Activated CD4-positive, alpha-beta T cell treated with anti-CD3 and anti-CD28 coated beads, Interleukin-2, amount 10 ng/mL, durations not matched to agents 24 days and 14 days (primary cell): Measurements from ENCODE around the gene KRTAP6-1. TPM values are rescaled to one million over a fixed set of nuclear protein-coding genes. Genes with fewer than 3 reads are reported as not detected.

Experiments
- DNase-seq: peaks from one replicate; pipeline ENCODE4 v3.0.0; 2022
- H3K27ac Mint-ChIP-seq: one replicate; pipeline ENCODE4 v1.8.0; 2022; ENCODE audit warnings: mild to moderate bottlenecking, mixed read lengths
- H3K27me3 Mint-ChIP-seq: one replicate; pipeline ENCODE4 v1.8.0; 2022; ENCODE audit warnings: mixed read lengths
- H3K36me3 Mint-ChIP-seq: one replicate; pipeline ENCODE4 v1.8.0; 2022; ENCODE audit warnings: low read depth, mild to moderate bottlenecking, mixed read lengths
- H3K4me1 Mint-ChIP-seq: one replicate; pipeline ENCODE4 v1.8.0; 2021; ENCODE audit warnings: mixed read lengths
- H3K4me3 Mint-ChIP-seq: one replicate; pipeline ENCODE4 v1.8.0; 2022; ENCODE audit warnings: mild to moderate bottlenecking, moderate library complexity, mixed read lengths
- H3K9me3 Mint-ChIP-seq: one replicate; pipeline ENCODE4 v1.8.0; 2021; ENCODE audit warnings: mixed read lengths
- intact Hi-C: fragments of 100-400 bp; cut with micrococcal nuclease; formaldehyde crosslinking; loops from one replicate; pipeline ENCODE4 v1.15.1; 2023
- total RNA-seq: library from RNA; stranded (reverse); gene quantifications from 2 replicates; pipeline ENCODE4 v1.2.3, GENCODE V29; 2022

The KRTAP6-1 gene
- total RNA-seq, 1 donor from 2014 or later, result not detected

- H3K4me1 Mint-ChIP-seq, result no peaks in the 10 kb centered on the region
- H3K27me3 Mint-ChIP-seq, result no peaks in the 10 kb centered on the region
- DNase-seq, result no peak
- H3K27ac Mint-ChIP-seq, result no peak overlapping the region
- H3K9me3 Mint-ChIP-seq, result no peaks in the 10 kb centered on the region
- H3K36me3 Mint-ChIP-seq, result no peaks in the 10 kb centered on the region
- intact Hi-C loops, result no loop called here
- H3K4me3 Mint-ChIP-seq, result no peak overlapping the region
Observed at GRCh38 chr21:30612132-30612531, 1.6 kb downstream of the KRTAP6-1 start.

GRCh38 chr21:30605968-30606367, 7.8 kb downstream of the KRTAP6-1 start:
- intact Hi-C loops, result no loop called here
- H3K27ac Mint-ChIP-seq, result no peak overlapping the region
- no peaks in the 10 kb centered on the region for H3K27me3 Mint-ChIP-seq
- peaks cover 9% of the 10 kb centered on the region for H3K9me3 Mint-ChIP-seq
- no peak overlapping the region for H3K4me3 Mint-ChIP-seq
- no peak for DNase-seq
- H3K36me3 Mint-ChIP-seq, result no peaks in the 10 kb centered on the region
- no peaks in the 10 kb centered on the region for H3K4me1 Mint-ChIP-seq

- Mint-ChIP-seq H3K9me3 (peaks cover 9% of the 10 kb centered on the region), H3K4me1 (no peaks in the 10 kb centered on the region), H3K27ac (no peak within 1 kb of the TSS), H3K4me3 (no peak within 1 kb of the TSS), H3K27me3 (no peaks in the 10 kb centered on the region), H3K36me3 (no peaks in the 10 kb centered on the region)
- DNase-seq, result no peak
- intact Hi-C loops, result no loop called here
Observed at GRCh38 chr21:30600787-30601186, 12.9 kb downstream of the KRTAP6-1 start, which contains the start of gene KRTAP22-1. Gene KRTAP22-1, plus strand, starts transcription at chr21:30601087.

GRCh38 chr21:30598802-30599201, 14.9 kb downstream of the KRTAP6-1 start, which contains the start of gene KRTAP6-2:
Gene KRTAP6-2, minus strand, starts transcription at chr21:30598902. Its CDS starts 28 bp downstream, at chr21:30598874.
- intact Hi-C loops, result no loop called here
- no peaks in the 10 kb centered on the region for H3K4me1 Mint-ChIP-seq
- H3K36me3 Mint-ChIP-seq, result no peaks in the 10 kb centered on the region
- no peak within 1 kb of the TSS for H3K27ac Mint-ChIP-seq
- H3K27me3 Mint-ChIP-seq, result no peaks in the 10 kb centered on the region
- H3K4me3 Mint-ChIP-seq, result no peak within 1 kb of the TSS
- peaks cover 9% of the 10 kb centered on the region for H3K9me3 Mint-ChIP-seq
- DNase-seq, result no peak

DNA sequence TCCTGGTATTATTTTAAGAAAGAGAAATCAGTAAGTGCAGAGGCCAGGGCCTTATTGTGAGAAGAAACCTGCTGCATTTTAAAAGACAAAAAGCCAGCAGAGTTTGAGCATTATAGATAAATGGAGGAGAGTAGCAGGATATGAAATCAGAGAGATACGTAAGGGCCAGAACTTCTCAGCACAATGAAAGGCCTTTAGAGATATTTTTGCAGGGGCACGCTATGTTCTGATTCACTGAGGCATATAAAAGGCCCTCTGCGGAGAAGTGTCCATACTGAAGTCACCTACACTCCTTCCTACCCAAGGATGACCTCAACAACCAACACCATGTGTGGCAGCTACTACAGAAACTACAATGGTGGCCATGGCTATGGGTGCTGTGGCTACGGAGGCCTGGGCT, 21.6 kb downstream of the KRTAP6-1 start, which contains the start of gene KRTAP6-3:
Gene KRTAP6-3, plus strand, starts transcription at position 301 of the 400 bp plus-strand sequence. Its CDS starts 6 bp downstream, at position 307.
- H3K4me3 Mint-ChIP-seq, result no peak within 1 kb of the TSS
- H3K27ac Mint-ChIP-seq, result no peak within 1 kb of the TSS
- H3K4me1 Mint-ChIP-seq, result no peaks in the 10 kb centered on the region

GRCh38 chr21:30590297-30590696, 23.4 kb downstream of the KRTAP6-1 start, which contains the start of gene KRTAP22-2:
Gene KRTAP22-2, minus strand, starts transcription at chr21:30590397.
- Mint-ChIP-seq H3K4me3 (no peak within 1 kb of the TSS), H3K36me3 (no peaks in the 10 kb centered on the region), H3K27ac (no peak within 1 kb of the TSS), H3K27me3 (no peaks in the 10 kb centered on the region), H3K9me3 (no peaks in the 10 kb centered on the region), H3K4me1 (no peaks in the 10 kb centered on the region)
- intact Hi-C loops, result no loop called here
- DNase-seq, result no peak

More for the DNA sequence above, 21.6 kb downstream of the KRTAP6-1 start, which contains the start of gene KRTAP6-3:
- H3K36me3 Mint-ChIP-seq, result no peaks in the 10 kb centered on the region
- intact Hi-C loops, result no loop called here
- H3K27me3 Mint-ChIP-seq, result no peaks in the 10 kb centered on the region
- no peak for DNase-seq
- no peaks in the 10 kb centered on the region for H3K9me3 Mint-ChIP-seq

- no peaks in the 10 kb centered on the region for H3K27me3 Mint-ChIP-seq
- DNase-seq, result no peak
- intact Hi-C loops, result no loop called here
- no peak overlapping the region for H3K27ac Mint-ChIP-seq
- H3K9me3 Mint-ChIP-seq, result no peaks in the 10 kb centered on the region
- H3K4me1 Mint-ChIP-seq, result no peaks in the 10 kb centered on the region
- H3K4me3 Mint-ChIP-seq, result no peak overlapping the region
- H3K36me3 Mint-ChIP-seq, result no peaks in the 10 kb centered on the region
Observed at GRCh38 chr21:30582870-30583269, 30.9 kb downstream of the KRTAP6-1 start.

DNA sequence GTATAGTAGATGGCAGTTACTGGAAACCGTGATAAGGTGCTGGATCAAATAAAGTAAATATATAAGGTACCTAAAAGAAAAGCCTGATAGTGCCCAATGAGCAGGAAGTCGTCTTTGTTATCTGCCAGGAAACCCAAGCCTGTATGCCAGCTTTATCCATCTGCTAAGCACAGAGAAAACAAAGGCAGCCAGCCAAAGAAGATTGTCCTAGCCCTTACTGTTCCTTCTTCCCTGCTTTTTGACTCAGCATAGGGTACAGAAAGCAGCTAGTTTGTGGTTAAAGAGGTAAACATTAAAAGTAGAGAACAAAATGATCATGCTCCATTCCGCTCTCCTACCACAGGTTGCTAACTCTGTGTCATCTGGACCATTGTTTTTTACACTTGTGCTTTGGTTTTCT, 33.6 kb downstream of the KRTAP6-1 start:
- H3K27ac Mint-ChIP-seq, result no peak overlapping the region
- DNase-seq, result no peak
- H3K4me3 Mint-ChIP-seq, result no peak overlapping the region
- H3K4me1 Mint-ChIP-seq, result no peaks in the 10 kb centered on the region
- no peaks in the 10 kb centered on the region for H3K9me3 Mint-ChIP-seq
- H3K36me3 Mint-ChIP-seq, result no peaks in the 10 kb centered on the region
- intact Hi-C loops, result no loop called here
- H3K27me3 Mint-ChIP-seq, result no peaks in the 10 kb centered on the region

- Mint-ChIP-seq H3K27ac (no peak overlapping the region), H3K36me3 (no peaks in the 10 kb centered on the region), H3K4me3 (no peak overlapping the region), H3K27me3 (no peaks in the 10 kb centered on the region), H3K4me1 (no peaks in the 10 kb centered on the region), H3K9me3 (no peaks in the 10 kb centered on the region)
- intact Hi-C loops, result no loop called here
- no peak for DNase-seq
Observed at GRCh38 chr21:30579346-30579745, 34.4 kb downstream of the KRTAP6-1 start.

- Mint-ChIP-seq H3K27ac (no peak overlapping the region), H3K4me3 (no peak overlapping the region), H3K4me1 (no peaks in the 10 kb centered on the region), H3K27me3 (no peaks in the 10 kb centered on the region), H3K36me3 (no peaks in the 10 kb centered on the region), H3K9me3 (no peaks in the 10 kb centered on the region)
- no peak for DNase-seq
- intact Hi-C loops, result no loop called here
Observed at GRCh38 chr21:30577766-30578165, 36.0 kb downstream of the KRTAP6-1 start.

DNA sequence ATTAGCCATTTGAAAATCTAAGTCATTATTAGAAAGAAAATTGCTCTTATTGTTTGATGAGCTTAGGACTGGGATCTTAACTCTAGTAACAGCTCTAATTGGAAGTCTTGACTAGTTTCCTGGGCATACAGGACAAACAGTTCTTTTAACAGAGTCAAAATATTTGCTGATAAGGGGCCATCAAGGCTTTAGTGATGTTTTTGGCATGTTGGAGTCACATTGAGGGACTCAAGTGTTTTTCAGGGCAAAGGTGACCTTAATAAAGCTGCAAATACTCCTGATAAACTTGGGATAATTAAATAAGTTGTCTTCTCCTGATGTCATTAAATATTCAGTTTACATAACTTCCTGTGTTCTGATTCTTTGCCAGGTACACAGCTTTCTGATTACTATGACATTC, 46.1 kb downstream of the KRTAP6-1 start:
- Mint-ChIP-seq H3K4me1 (no peaks in the 10 kb centered on the region), H3K27ac (no peak overlapping the region), H3K4me3 (no peak overlapping the region), H3K36me3 (no peaks in the 10 kb centered on the region), H3K27me3 (no peaks in the 10 kb centered on the region), H3K9me3 (peaks cover 3% of the 10 kb centered on the region)
- no peak for DNase-seq
- intact Hi-C loops, result no loop called here

- Mint-ChIP-seq H3K4me1 (no peaks in the 10 kb centered on the region), H3K27ac (no peak overlapping the region), H3K27me3 (no peaks in the 10 kb centered on the region), H3K4me3 (no peak overlapping the region), H3K36me3 (no peaks in the 10 kb centered on the region), H3K9me3 (no peaks in the 10 kb centered on the region)
- DNase-seq, result no peak
- intact Hi-C loops, result no loop called here
Observed at GRCh38 chr21:30563630-30564029, 50.1 kb downstream of the KRTAP6-1 start.

Other genes starting within 250 kb of the KRTAP6-1 start
- gene KRTAP13-2, start 241.7 kb downstream of the KRTAP6-1 start, total RNA-seq, result not detected in 2 replicates
- gene KRTAP13-1, start 217.9 kb downstream of the KRTAP6-1 start, total RNA-seq, result not detected in 2 replicates
- gene KRTAP13-3, start 188.0 kb downstream of the KRTAP6-1 start, total RNA-seq, result not detected in 2 replicates
- not detected in 2 replicates for gene KRTAP13-4, start 183.7 kb downstream of the KRTAP6-1 start, total RNA-seq
- not detected in 2 replicates for gene KRTAP15-1, start 173.7 kb downstream of the KRTAP6-1 start, total RNA-seq
- gene KRTAP19-1, start 133.6 kb downstream of the KRTAP6-1 start, total RNA-seq, result not detected in 2 replicates
- not detected in 2 replicates for gene KRTAP19-2, start 126.5 kb downstream of the KRTAP6-1 start, total RNA-seq
- not detected in 2 replicates for gene KRTAP19-3, start 121.9 kb downstream of the KRTAP6-1 start, total RNA-seq
- gene KRTAP19-4, start 116.8 kb downstream of the KRTAP6-1 start, total RNA-seq, result not detected in 2 replicates
- not detected in 2 replicates for gene KRTAP19-5, start 111.8 kb downstream of the KRTAP6-1 start, total RNA-seq
- not detected in 2 replicates for gene KRTAP19-6, start 72.1 kb downstream of the KRTAP6-1 start, total RNA-seq
- gene KRTAP19-7, start 52.6 kb downstream of the KRTAP6-1 start, total RNA-seq, result not detected in 2 replicates
- not detected in 2 replicates for gene KRTAP22-2, start 23.5 kb downstream of the KRTAP6-1 start, total RNA-seq
- not detected in 2 replicates for gene KRTAP6-3, start 21.5 kb downstream of the KRTAP6-1 start, total RNA-seq
- not detected in 2 replicates for gene KRTAP6-2, start 15.0 kb downstream of the KRTAP6-1 start, total RNA-seq
- not detected in 2 replicates for gene KRTAP22-1, start 12.8 kb downstream of the KRTAP6-1 start, total RNA-seq
- not detected in 2 replicates for gene KRTAP20-1, start 2.5 kb upstream of the KRTAP6-1 start, total RNA-seq
- not detected in 2 replicates for gene KRTAP20-4, start 6.7 kb upstream of the KRTAP6-1 start, total RNA-seq
- not detected in 2 replicates for gene KRTAP20-2, start 21.3 kb upstream of the KRTAP6-1 start, total RNA-seq
- gene KRTAP20-3, start 28.9 kb upstream of the KRTAP6-1 start, total RNA-seq, result not detected in 2 replicates
- gene KRTAP21-3, start 104.8 kb upstream of the KRTAP6-1 start, total RNA-seq, result not detected in 2 replicates
- not detected in 2 replicates for gene KRTAP21-2, start 133.3 kb upstream of the KRTAP6-1 start, total RNA-seq
- not detected in 2 replicates for gene KRTAP21-1, start 141.5 kb upstream of the KRTAP6-1 start, total RNA-seq
- not detected in 2 replicates for gene KRTAP8-1, start 199.3 kb upstream of the KRTAP6-1 start, total RNA-seq
- gene KRTAP7-1, start 215.8 kb upstream of the KRTAP6-1 start, total RNA-seq, result not detected in 2 replicates